Osteoblast (primary cell): ENCODE data around the gene FICD. TPM values are rescaled to one million over a fixed set of nuclear protein-coding genes. Genes with fewer than 3 reads are reported as not detected.

ENCODE experiments used
- DNase-seq: peaks from one replicate; pipeline ENCODE4 v3.0.0; 2011; ENCODE audit warnings: low spot score, mixed read lengths; ENCODE audit not compliant: insufficient read length; ENCODE audit errors: missing footprints
- H2AFZ ChIP-seq: 2 replicates; pipeline ENCODE4 v1.6.0; 2011; ENCODE audit warnings: mild to moderate bottlenecking, low read length
- H3K27ac ChIP-seq: 2 replicates; pipeline ENCODE4 v1.5.1; 2011; ENCODE audit warnings: mild to moderate bottlenecking, low read depth, low read length, moderate library complexity
- H3K27me3 ChIP-seq: 2 replicates; pipeline ENCODE4 v1.6.0; 2012; ENCODE audit warnings: mild to moderate bottlenecking, control low read depth, inconsistent platforms, low read length, moderate library complexity; ENCODE audit not compliant: insufficient read depth
- H3K36me3 ChIP-seq: 2 replicates; pipeline ENCODE4 v1.5.1; 2011; ENCODE audit warnings: mild to moderate bottlenecking, low read length, control low read depth, moderate library complexity; ENCODE audit not compliant: insufficient read depth
- H3K4me1 ChIP-seq: 2 replicates; pipeline ENCODE4 v1.5.1; 2011; ENCODE audit warnings: mild to moderate bottlenecking, low read length, control low read depth, moderate library complexity; ENCODE audit not compliant: insufficient read depth
- H3K4me2 ChIP-seq: 2 replicates; pipeline ENCODE4 v1.6.0; 2011; ENCODE audit warnings: mild to moderate bottlenecking, low read length; ENCODE audit not compliant: insufficient read depth
- H3K4me3 ChIP-seq: fragments of 200-600 bp; sonication (generic); 3 replicates; pipeline ENCODE4 v1.5.1; 2012; ENCODE audit warnings: mild to moderate bottlenecking, low read length, inconsistent platforms; ENCODE audit not compliant: insufficient read depth
- H3K79me2 ChIP-seq: 2 replicates; pipeline ENCODE4 v1.6.0; 2012; ENCODE audit warnings: mild to moderate bottlenecking, low read length, control low read depth, inconsistent platforms; ENCODE audit not compliant: insufficient read depth
- H3K9me3 ChIP-seq: 2 replicates; pipeline ENCODE4 v1.5.1; 2011; ENCODE audit warnings: low read depth, low read length, control low read depth
- H4K20me1 ChIP-seq: 2 replicates; pipeline ENCODE4 v1.6.0; 2012; ENCODE audit warnings: mild to moderate bottlenecking, low read length, control low read depth; ENCODE audit not compliant: insufficient read depth
- CTCF ChIP-seq: IDR thresholded peaks from 2 replicates; pipeline ENCODE4 v1.5.1; 2011; ENCODE audit warnings: mild to moderate bottlenecking, low read depth, low read length, moderate library complexity; ENCODE audit errors: extremely low read depth
- total RNA-seq: library from RNA; depleted of rRNA; stranded (reverse); fragments of >200 nt; gene quantifications from 2 replicates; pipeline ENCODE4 v1.2.3, GENCODE V29; 2012

FICD gene
- total RNA-seq, 1 donor = 5.4 TPM

GRCh38 chr12:108564724-108565123, 49.6 kb downstream of the FICD start:
- no peak overlapping the region for H3K4me3 ChIP-seq

DNA sequence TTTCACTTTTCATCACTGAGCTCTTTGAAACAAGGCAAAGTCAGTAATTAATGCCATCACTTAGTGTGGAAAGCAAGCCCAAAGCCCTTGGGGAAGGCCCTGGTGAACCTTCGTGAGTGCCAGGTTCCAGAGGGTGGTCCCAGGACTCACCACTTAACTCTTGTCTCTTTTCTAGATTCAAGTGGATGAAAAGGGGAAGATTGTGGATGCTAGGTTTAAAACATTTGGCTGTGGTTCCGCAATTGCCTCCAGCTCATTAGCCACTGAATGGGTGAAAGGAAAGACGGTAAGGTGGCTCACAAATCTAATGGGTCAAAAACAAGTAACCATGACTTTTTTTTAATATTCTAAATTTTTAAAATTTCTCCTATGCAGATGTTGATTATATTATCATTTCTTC, 50.1 kb downstream of the FICD start:
- H4K20me1 ChIP-seq = peaks cover 6% of the 10 kb centered on the region
- H2AFZ ChIP-seq = no peak overlapping the region
- no peak overlapping the region for H3K4me3 ChIP-seq
- H3K27me3 ChIP-seq = no peaks in the 10 kb centered on the region
- no peak for TF ChIP-seq CTCF
- peaks cover 50% of the 10 kb centered on the region for H3K36me3 ChIP-seq
- peaks cover 28% of the 10 kb centered on the region for H3K79me2 ChIP-seq
- H3K4me1 ChIP-seq = peaks cover 28% of the 10 kb centered on the region
- H3K27ac ChIP-seq = no peak overlapping the region
- H3K9me3 ChIP-seq = no peaks in the 10 kb centered on the region
- no peak overlapping the region for H3K4me2 ChIP-seq
- no peak for DNase-seq

More at GRCh38 chr12:108564724-108565123, 49.6 kb downstream of the FICD start:
- Histone ChIP-seq H4K20me1 (peaks cover 10% of the 10 kb centered on the region), H2AFZ (no peak overlapping the region), H3K36me3 (peaks cover 50% of the 10 kb centered on the region), H3K27ac (no peak overlapping the region), H3K9me3 (no peaks in the 10 kb centered on the region), H3K79me2 (peaks cover 32% of the 10 kb centered on the region), H3K4me1 (peaks cover 33% of the 10 kb centered on the region), H3K27me3 (no peaks in the 10 kb centered on the region), H3K4me2 (no peak overlapping the region)
- no peak for TF ChIP-seq CTCF
- no peak for DNase-seq

- no peak overlapping the region for H2AFZ ChIP-seq
- H3K9me3 ChIP-seq = no peaks in the 10 kb centered on the region
- no peaks in the 10 kb centered on the region for H4K20me1 ChIP-seq
- H3K4me3 ChIP-seq = no peak overlapping the region
- peak overlapping the region; percentile 38 for H3K27ac ChIP-seq
- peaks cover 20% of the 10 kb centered on the region for H3K79me2 ChIP-seq
- H3K4me2 ChIP-seq = no peak overlapping the region
- DNase-seq = no peak
- H3K4me1 ChIP-seq = peaks cover 27% of the 10 kb centered on the region
- no peak for TF ChIP-seq CTCF
- H3K27me3 ChIP-seq = no peaks in the 10 kb centered on the region
- H3K36me3 ChIP-seq = peaks cover 50% of the 10 kb centered on the region
These were observed 50.9 kb downstream of the FICD start for GRCh38 chr12:108565976-108566375.

DNA sequence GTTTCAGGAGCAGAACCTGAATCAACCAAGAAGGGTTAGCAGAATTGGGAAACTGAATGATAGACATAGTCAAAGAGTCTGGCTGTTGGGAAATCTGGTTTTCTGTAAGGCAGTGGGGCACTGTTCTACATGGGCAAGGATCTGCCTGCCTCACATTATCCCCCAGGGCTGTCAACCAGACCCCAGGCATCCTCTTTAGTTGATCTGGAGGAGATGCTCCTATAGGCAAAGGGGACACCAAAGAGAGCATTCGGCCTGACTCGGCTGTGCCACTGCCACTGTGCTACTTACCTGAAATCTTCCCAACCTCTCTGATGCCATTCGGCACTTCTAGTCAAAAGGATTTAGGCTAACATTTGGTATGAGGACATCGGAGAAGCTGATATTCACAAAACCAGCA, 51.4 kb downstream of the FICD start:
- TF ChIP-seq CTCF = no peak

More for the DNA sequence above, 51.4 kb downstream of the FICD start:
- Histone ChIP-seq H4K20me1 (no peaks in the 10 kb centered on the region), H3K27ac (peak overlapping the region; percentile 38), H2AFZ (no peak overlapping the region), H3K4me1 (peaks cover 26% of the 10 kb centered on the region), H3K4me2 (no peak overlapping the region), H3K9me3 (no peaks in the 10 kb centered on the region), H3K79me2 (peaks cover 20% of the 10 kb centered on the region), H3K4me3 (no peak overlapping the region), H3K27me3 (no peaks in the 10 kb centered on the region), H3K36me3 (peaks cover 50% of the 10 kb centered on the region)
- DNase-seq = no peak
